Hepatocyte (in vitro differentiated cells): Measurements from ENCODE around the gene METRNL.

Experiments used
- EZH2 ChIP-seq: fragments of 200-600 bp; sonication (generic); IDR thresholded peaks from 2 replicates; pipeline ENCODE4 v1.6.1; 2016; ENCODE audit warnings: antibody characterized with exemption, mild to moderate bottlenecking, borderline replicate concordance
- TF ChIP-seq, protein P1 (sequence below): fragments of 200-600 bp; sonication (generic); IDR thresholded peaks from 2 replicates; pipeline ENCODE4 v1.5.1; 2016; ENCODE audit warnings: antibody characterized with exemption, mild to moderate bottlenecking; ENCODE audit not compliant: poor library complexity

DNA sequence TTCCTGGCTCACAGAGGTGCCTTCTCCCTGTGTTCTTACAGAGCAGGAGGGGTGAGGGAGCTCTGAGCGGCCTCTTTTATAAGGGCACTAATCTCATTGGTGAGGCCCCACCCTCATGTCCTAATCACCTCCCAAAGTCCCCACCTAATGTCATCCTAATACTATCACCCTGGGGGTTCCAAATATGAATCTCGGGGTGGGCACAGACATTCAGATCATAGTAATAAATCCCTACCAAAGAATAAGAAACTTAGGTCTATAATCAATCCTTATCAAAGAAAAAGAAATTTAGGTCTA, 32.3 kb upstream of the METRNL start:
- TF ChIP-seq EZH2, result no peak
- TF ChIP-seq, protein P1, sequence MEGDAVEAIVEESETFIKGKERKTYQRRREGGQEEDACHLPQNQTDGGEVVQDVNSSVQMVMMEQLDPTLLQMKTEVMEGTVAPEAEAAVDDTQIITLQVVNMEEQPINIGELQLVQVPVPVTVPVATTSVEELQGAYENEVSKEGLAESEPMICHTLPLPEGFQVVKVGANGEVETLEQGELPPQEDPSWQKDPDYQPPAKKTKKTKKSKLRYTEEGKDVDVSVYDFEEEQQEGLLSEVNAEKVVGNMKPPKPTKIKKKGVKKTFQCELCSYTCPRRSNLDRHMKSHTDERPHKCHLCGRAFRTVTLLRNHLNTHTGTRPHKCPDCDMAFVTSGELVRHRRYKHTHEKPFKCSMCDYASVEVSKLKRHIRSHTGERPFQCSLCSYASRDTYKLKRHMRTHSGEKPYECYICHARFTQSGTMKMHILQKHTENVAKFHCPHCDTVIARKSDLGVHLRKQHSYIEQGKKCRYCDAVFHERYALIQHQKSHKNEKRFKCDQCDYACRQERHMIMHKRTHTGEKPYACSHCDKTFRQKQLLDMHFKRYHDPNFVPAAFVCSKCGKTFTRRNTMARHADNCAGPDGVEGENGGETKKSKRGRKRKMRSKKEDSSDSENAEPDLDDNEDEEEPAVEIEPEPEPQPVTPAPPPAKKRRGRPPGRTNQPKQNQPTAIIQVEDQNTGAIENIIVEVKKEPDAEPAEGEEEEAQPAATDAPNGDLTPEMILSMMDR, result no peak
